A673 (cell line): ENCODE results near the gene NLRP10.

Experiments used
- EZH2 ChIP-seq: fragments of 200-600 bp; sonication (generic); IDR thresholded peaks from 2 replicates; pipeline ENCODE4 v1.6.1; 2017; ENCODE audit warnings: borderline replicate concordance, low read depth, mild to moderate bottlenecking, mixed read lengths, antibody characterized with exemption, low read length; ENCODE audit not compliant: poor library complexity, severe bottlenecking
- TF ChIP-seq, protein P1 (sequence below): fragments of 300-800, 200-600 bp; sonication (generic); conservative IDR thresholded peaks from 2 replicates; pipeline ENCODE4 v1.5.1; 2017; ENCODE audit warnings: low read depth, mild to moderate bottlenecking, antibody characterized with exemption, low read length, moderate library complexity, mixed read lengths

DNA sequence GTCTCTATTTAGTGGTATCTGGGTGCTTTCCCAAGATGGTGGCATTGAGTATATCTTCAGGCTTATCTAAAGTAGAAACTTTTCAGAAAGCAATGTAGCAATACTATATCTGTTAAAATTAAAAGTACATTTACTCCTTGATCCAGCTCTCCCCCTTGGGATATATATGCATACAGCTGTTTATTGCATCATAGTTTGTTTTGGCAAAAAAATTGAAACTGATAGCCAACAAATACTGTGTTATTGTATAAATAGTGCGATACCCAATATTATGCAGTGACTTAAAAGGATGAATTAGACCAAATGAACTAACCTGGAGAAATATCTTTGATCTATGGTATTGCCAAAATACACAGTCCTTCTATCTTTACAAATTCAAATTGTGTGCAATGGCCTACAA lies 15.3 kb downstream of the NLRP10 start:
- TF ChIP-seq, protein P1, sequence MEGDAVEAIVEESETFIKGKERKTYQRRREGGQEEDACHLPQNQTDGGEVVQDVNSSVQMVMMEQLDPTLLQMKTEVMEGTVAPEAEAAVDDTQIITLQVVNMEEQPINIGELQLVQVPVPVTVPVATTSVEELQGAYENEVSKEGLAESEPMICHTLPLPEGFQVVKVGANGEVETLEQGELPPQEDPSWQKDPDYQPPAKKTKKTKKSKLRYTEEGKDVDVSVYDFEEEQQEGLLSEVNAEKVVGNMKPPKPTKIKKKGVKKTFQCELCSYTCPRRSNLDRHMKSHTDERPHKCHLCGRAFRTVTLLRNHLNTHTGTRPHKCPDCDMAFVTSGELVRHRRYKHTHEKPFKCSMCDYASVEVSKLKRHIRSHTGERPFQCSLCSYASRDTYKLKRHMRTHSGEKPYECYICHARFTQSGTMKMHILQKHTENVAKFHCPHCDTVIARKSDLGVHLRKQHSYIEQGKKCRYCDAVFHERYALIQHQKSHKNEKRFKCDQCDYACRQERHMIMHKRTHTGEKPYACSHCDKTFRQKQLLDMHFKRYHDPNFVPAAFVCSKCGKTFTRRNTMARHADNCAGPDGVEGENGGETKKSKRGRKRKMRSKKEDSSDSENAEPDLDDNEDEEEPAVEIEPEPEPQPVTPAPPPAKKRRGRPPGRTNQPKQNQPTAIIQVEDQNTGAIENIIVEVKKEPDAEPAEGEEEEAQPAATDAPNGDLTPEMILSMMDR, result no peak
- no peak for TF ChIP-seq EZH2
